Panc1 (cell line): ENCODE results near the gene RBMS3. TPM values are rescaled to one million over a fixed set of nuclear protein-coding genes. Genes with fewer than 3 reads are reported as not detected.

Experiments
- ATAC-seq: fragments of 200-7000 bp; cut with Tn5 transposase; 2 replicates; pipeline ENCODE4 v1.9.1; 2020; ENCODE audit warnings: mild to moderate bottlenecking, moderate library complexity
- BruUV-seq: library from RNA; stranded (reverse); fragments of 400-500 nt; replicated peaks from 2 replicates; lab custom pipeline; 2021; lab: Mats Ljungman, UMichigan
- CTCF ChIA-PET: fragments of 300-600 bp; sonication (Branson Sonifier 250); formaldehyde crosslinking; loops from one replicate; lab custom pipeline; 2022; ENCODE audit warnings: antibody characterized with exemption; lab: Charles Lee
- POLR2A ChIA-PET: fragments of 300-600 bp; sonication (Branson Sonifier 250); formaldehyde crosslinking; loops from one replicate; lab custom pipeline; 2022; ENCODE audit warnings: antibody characterized with exemption; lab: Charles Lee
- DNase-seq: peaks from one replicate; pipeline ENCODE4 v3.0.0-alpha.2; 2010; ENCODE audit warnings: low read depth, low spot score
- H3K27ac ChIP-seq: 2 replicates; pipeline ENCODE4 v1.5.1; 2011; ENCODE audit warnings: mild to moderate bottlenecking, low read length, inconsistent platforms
- H3K27me3 ChIP-seq: fragments of 200-500 bp; sonication (Bioruptor generic); 2 replicates; pipeline ENCODE4 v1.6.0; 2014; ENCODE audit warnings: low read length, inconsistent platforms; ENCODE audit not compliant: control insufficient read depth, insufficient read depth
- H3K36me3 ChIP-seq: fragments of 200-500 bp; sonication (Bioruptor generic); 2 replicates; pipeline ENCODE4 v1.5.1; 2014; ENCODE audit warnings: inconsistent platforms, mild to moderate bottlenecking, low read length, moderate library complexity; ENCODE audit not compliant: control insufficient read depth, insufficient read depth
- H3K4me1 ChIP-seq: 2 replicates; pipeline ENCODE4 v1.5.1; 2011; ENCODE audit warnings: inconsistent platforms, mild to moderate bottlenecking, low read length, moderate library complexity; ENCODE audit not compliant: control insufficient read depth, insufficient read depth
- H3K4me3 ChIP-seq, 2 experiments: 2 replicates each; pipeline ENCODE4 v1.5.1; 2011 to 2012; ENCODE audit warnings: low read depth in 2 of 2, low read length in 2 of 2, mild to moderate bottlenecking in 2 of 2, inconsistent platforms in 1 of 2, moderate library complexity in 1 of 2
- H3K9me3 ChIP-seq: fragments of 200-500 bp; sonication (Bioruptor generic); 2 replicates; pipeline ENCODE4 v1.5.1; 2014; ENCODE audit warnings: low read depth, mild to moderate bottlenecking, inconsistent platforms, low read length, moderate library complexity; ENCODE audit not compliant: control insufficient read depth, insufficient read depth
- CTCF ChIP-seq: fragments of 450-650 bp; IDR thresholded peaks from 2 replicates; pipeline ENCODE4 v1.5.1; 2017; ENCODE audit warnings: mild to moderate bottlenecking
- POLR2AphosphoS5 ChIP-seq: IDR thresholded peaks from 2 replicates; pipeline ENCODE4 v1.6.1; 2012; ENCODE audit warnings: mild to moderate bottlenecking, low read depth, low read length, moderate library complexity
- REST ChIP-seq, 2 experiments: IDR thresholded peaks; 2 replicates each; pipeline ENCODE4 v1.6.1; 2011 to 2012; ENCODE audit warnings: low read depth in 2 of 2, control low read depth in 1 of 2, low read length in 1 of 2, mild to moderate bottlenecking in 1 of 2, moderate library complexity in 1 of 2; ENCODE audit not compliant: insufficient read depth in 1 of 2
- SIN3A ChIP-seq: IDR thresholded peaks from 2 replicates; pipeline ENCODE4 v1.6.1; 2012; ENCODE audit warnings: low read depth, mild to moderate bottlenecking, low read length, moderate library complexity, borderline replicate concordance; ENCODE audit not compliant: insufficient read depth
- TCF7L2 ChIP-seq: IDR thresholded peaks from 2 replicates; pipeline ENCODE4 v1.6.1; 2011; ENCODE audit warnings: mild to moderate bottlenecking, low read depth, low read length, inconsistent platforms
- in situ Hi-C: cut with HindIII; loops from 2 replicates; pipeline ENCODE4 v1.10.0; 2016; ENCODE audit warnings: low sequenced_read_pairs, low pct_unique_long_range_greater_than_20kb
- intact Hi-C: fragments of 100-400 bp; cut with micrococcal nuclease; formaldehyde crosslinking; loops from one replicate; pipeline ENCODE4 v1.10.0; 2022; ENCODE audit not compliant: unreplicated experiment
- total RNA-seq: library from RNA; stranded (reverse); gene quantifications from one replicate; pipeline ENCODE4 v1.2.1, GENCODE V29; 2021; ENCODE audit not compliant: unreplicated experiment

The RBMS3 gene
- total RNA-seq, 1 experiment from 2014 or later, result 1.1 TPM

GRCh38 chr3:29311795-29312194 lies 30.9 kb downstream of the RBMS3 start:
- TF ChIP-seq REST (IDR thresholded peaks at IDR 0.05; ENCODE audit: insufficient read depth in 1 of 2, low read depth in 2 of 2, low read length in 1 of 2) (no peak), POLR2AphosphoS5 (no peak), CTCF (no peak), TCF7L2 (no peak), SIN3A (no peak)
- BruUV-seq, result no TSS peak

GRCh38 chr3:29312395-29312794 lies 31.5 kb downstream of the RBMS3 start:
- in situ Hi-C loops (no loop called here), intact Hi-C loops (no loop called here)
- ATAC-seq, result no peak
- ChIA-PET CTCF (no interaction called here), POLR2A (no interaction called here)
- no peaks in the 10 kb centered on the region for H3K9me3 ChIP-seq
- no peaks in the 10 kb centered on the region for H3K36me3 ChIP-seq
- no peak overlapping the region for H3K27ac ChIP-seq
- BruUV-seq, result no TSS peak
- TF ChIP-seq SIN3A (no peak), CTCF (no peak), REST (IDR thresholded peaks at IDR 0.05; ENCODE audit: insufficient read depth in 1 of 2, low read depth in 2 of 2, low read length in 1 of 2) (no peak), TCF7L2 (no peak), POLR2AphosphoS5 (no peak)
- H3K4me3 ChIP-seq, result no peak overlapping the region
- no peaks in the 10 kb centered on the region for H3K4me1 ChIP-seq
- H3K27me3 ChIP-seq, result no peaks in the 10 kb centered on the region
- DNase-seq, result no peak

More at GRCh38 chr3:29311795-29312194, 30.9 kb downstream of the RBMS3 start:
- Histone ChIP-seq H3K4me3 (no peak overlapping the region), H3K4me1 (no peaks in the 10 kb centered on the region), H3K9me3 (no peaks in the 10 kb centered on the region), H3K27ac (no peak overlapping the region), H3K36me3 (no peaks in the 10 kb centered on the region), H3K27me3 (no peaks in the 10 kb centered on the region)
- DNase-seq (no peak), ATAC-seq (no peak)
- in situ Hi-C loops, result no loop called here
- POLR2A ChIA-PET, result no interaction called here
- CTCF ChIA-PET, result no interaction called here
- intact Hi-C loops, result no loop called here
